Uterus (tissue), 4 donors: ENCODE data around the gene TAF11L2. TPM values are rescaled to one million over a fixed set of nuclear protein-coding genes. Genes with fewer than 3 reads are reported as not detected.
"Not testable (repeated sequence)": the region's sequence is repeated elsewhere in the genome, so short reads cannot be mapped to it uniquely, and the experiment has no call there.

Experiments used
- DNase-seq, 2 donors: peaks; one replicate each; pipeline ENCODE4 v3.0.0-alpha.2; 2019 to 2020
- H3K27ac ChIP-seq, 2 donors: fragments of 200-600 bp; sonication (generic); 1 replicate in 1 of 2; 2 replicates in 1 of 2; pipeline ENCODE4 v1.5.1; 2016 to 2018
- H3K27me3 ChIP-seq, 2 donors: fragments of 200-600 bp; sonication (generic); one replicate each; pipeline ENCODE4 v1.5.1; 2018 to 2019; ENCODE audit warnings: control low read depth in 1 of 2
- H3K36me3 ChIP-seq, 2 donors: fragments of 200-600 bp; sonication (generic); one replicate each; pipeline ENCODE4 v1.5.1; 2019; ENCODE audit warnings: control low read depth in 1 of 2
- H3K4me1 ChIP-seq, 2 donors: fragments of 200-600 bp; sonication (generic); one replicate each; pipeline ENCODE4 v1.5.1; 2018 to 2019; ENCODE audit warnings: control low read depth in 1 of 2
- H3K4me3 ChIP-seq, 2 donors: fragments of 200-600 bp; sonication (generic); 1 replicate in 1 of 2; 2 replicates in 1 of 2; pipeline ENCODE4 v1.5.1; 2018 to 2019; ENCODE audit warnings: mild to moderate bottlenecking in 1 of 2
- H3K9me3 ChIP-seq, 2 donors: fragments of 200-600 bp; sonication (generic); one replicate each; pipeline ENCODE4 v1.5.1; 2019; ENCODE audit warnings: control low read depth in 1 of 2
- CTCF ChIP-seq, 4 experiments: fragments of 200-600 bp in 2 of 4; fragments of 450-650 bp in 2 of 4; sonication (generic) in 2 of 4; IDR thresholded peaks; one replicate each; pipeline ENCODE4 v1.5.1; 2016 to 2019; ENCODE audit warnings: antibody characterized with exemption in 4 of 4, mild to moderate bottlenecking in 2 of 4, moderate library complexity in 1 of 4
- POLR2A ChIP-seq, 2 donors: fragments of 450-650 bp; IDR thresholded peaks; one replicate each; pipeline ENCODE4 v1.6.1; 2016; ENCODE audit warnings: antibody characterized with exemption in 2 of 2, mild to moderate bottlenecking in 1 of 2, moderate library complexity in 1 of 2
- intact Hi-C: fragments of 100-400 bp; cut with DNase I; formaldehyde crosslinking; loops from one replicate; pipeline ENCODE4 v1.15.1; 2023; ENCODE audit warnings: low total_unique reads
- total RNA-seq, 4 donors: library from RNA; depleted of rRNA in 3 of 4; stranded (reverse); fragments of >200 nt in 3 of 4; gene quantifications; one replicate each; pipeline versions ENCODE4 v1.1.0 to v1.2.4, GENCODE V29; 2014 to 2023
- donor health status: DM: yes; HTN: yes; CAD: no.

The TAF11L2 gene
- total RNA-seq, 4 donors from 2014 or later = not detected

GRCh38 chr5:17470064-17470463 lies 28.0 kb upstream of the TAF11L2 start:
- H3K9me3 ChIP-seq = no peaks in the 10 kb centered on the region
- TF ChIP-seq POLR2A (IDR thresholded peaks at IDR 0.05) (no peak), CTCF (IDR thresholded peaks at IDR 0.05) (no peak)
- intact Hi-C loops = no loop called here
- no peak overlapping the region for H3K27ac ChIP-seq
- H3K4me1 ChIP-seq = no peaks in the 10 kb centered on the region
- no peaks in the 10 kb centered on the region for H3K36me3 ChIP-seq
- DNase-seq = no peak
- H3K27me3 ChIP-seq = no peaks in the 10 kb centered on the region
- H3K4me3 ChIP-seq = no peak overlapping the region

GRCh38 chr5:17475064-17475463 lies 23.0 kb upstream of the TAF11L2 start:
- H3K36me3 ChIP-seq, intact Hi-C loops, H3K4me3 ChIP-seq, H3K27me3 ChIP-seq, H3K4me1 ChIP-seq, H3K27ac ChIP-seq, DNase-seq, H3K9me3 ChIP-seq: not testable (repeated sequence)

GRCh38 chr5:17477043-17477442 lies 21.0 kb upstream of the TAF11L2 start:
- Histone ChIP-seq H3K4me1 (no peaks in the 10 kb centered on the region), H3K36me3 (no peaks in the 10 kb centered on the region), H3K9me3 (no peaks in the 10 kb centered on the region), H3K27ac (no peak overlapping the region), H3K4me3 (no peak overlapping the region), H3K27me3 (no peaks in the 10 kb centered on the region)
- DNase-seq = no peak
- no peak for TF ChIP-seq POLR2A (IDR thresholded peaks at IDR 0.05)
- intact Hi-C loops = no loop called here

- Histone ChIP-seq H3K27ac (no peak overlapping the region), H3K4me3 (no peak overlapping the region), H3K4me1 (no peaks in the 10 kb centered on the region), H3K36me3 (no peaks in the 10 kb centered on the region), H3K27me3 (no peaks in the 10 kb centered on the region), H3K9me3 (no peaks in the 10 kb centered on the region)
- TF ChIP-seq POLR2A (IDR thresholded peaks at IDR 0.05) (no peak), CTCF (IDR thresholded peaks at IDR 0.05) (no peak)
- DNase-seq = no peak
- intact Hi-C loops = no loop called here
Observed at GRCh38 chr5:17477573-17478265, 20.3 kb upstream of the TAF11L2 start.

- intact Hi-C loops = no loop called here
- TF ChIP-seq CTCF (IDR thresholded peaks at IDR 0.05) (no peak), POLR2A (IDR thresholded peaks at IDR 0.05) (no peak)
- H3K27me3 ChIP-seq = no peaks in the 10 kb centered on the region
- no peak overlapping the region for H3K27ac ChIP-seq
- no peaks in the 10 kb centered on the region for H3K9me3 ChIP-seq
- no peaks in the 10 kb centered on the region for H3K36me3 ChIP-seq
- no peaks in the 10 kb centered on the region for H3K4me1 ChIP-seq
- DNase-seq = no peak
- H3K4me3 ChIP-seq = no peak overlapping the region
Observed at GRCh38 chr5:17481378-17481777, 16.7 kb upstream of the TAF11L2 start.

GRCh38 chr5:17482790-17483189 lies 15.2 kb upstream of the TAF11L2 start:
- no peaks in the 10 kb centered on the region for H3K4me1 ChIP-seq
- H3K27ac ChIP-seq = no peak overlapping the region
- TF ChIP-seq POLR2A (IDR thresholded peaks at IDR 0.05) (no peak), CTCF (IDR thresholded peaks at IDR 0.05) (no peak)
- no peaks in the 10 kb centered on the region for H3K27me3 ChIP-seq
- H3K36me3 ChIP-seq = no peaks in the 10 kb centered on the region
- no peak for DNase-seq
- no peaks in the 10 kb centered on the region for H3K9me3 ChIP-seq
- H3K4me3 ChIP-seq = no peak overlapping the region
- intact Hi-C loops = no loop called here

GRCh38 chr5:17486464-17487173 lies 11.4 kb upstream of the TAF11L2 start:
- intact Hi-C loops, H3K4me3 ChIP-seq, H3K36me3 ChIP-seq, H3K27me3 ChIP-seq, H3K27ac ChIP-seq, DNase-seq, H3K4me1 ChIP-seq, H3K9me3 ChIP-seq: not testable (repeated sequence)
